GM23338 (cell line): ENCODE data around the gene TMEM53. TPM values are rescaled to one million over a fixed set of nuclear protein-coding genes. Genes with fewer than 3 reads are reported as not detected.

Experiments
- ATAC-seq: fragments of 200-7000 bp; cut with Tn5 transposase; 3 replicates; pipeline ENCODE4 v1.9.1; 2020
- DNase-seq: peaks from one replicate; pipeline ENCODE4 v3.0.0-alpha.2; 2015; ENCODE audit warnings: low spot score
- H2AFZ ChIP-seq: fragments of 200-600 bp; sonication (generic); 2 replicates; pipeline ENCODE4 v1.8.0; 2016; ENCODE audit warnings: antibody characterized with exemption, mild to moderate bottlenecking, moderate library complexity
- H3F3A ChIP-seq: fragments of 200-600 bp; sonication (generic); replicated peaks from 2 replicates; pipeline ENCODE4 v1.8.0; 2017; ENCODE audit warnings: antibody characterized with exemption, mixed run types, low read depth
- H3K27ac ChIP-seq: fragments of 200-600 bp; sonication (generic); 2 replicates; pipeline ENCODE4 v1.6.1; 2016; ENCODE audit warnings: low read depth
- H3K27me3 ChIP-seq: fragments of 200-600 bp; sonication (generic); 2 replicates; pipeline ENCODE4 v1.8.0; 2016; ENCODE audit warnings: mild to moderate bottlenecking, mixed run types, moderate library complexity; ENCODE audit not compliant: insufficient read depth
- H3K36me3 ChIP-seq: fragments of 200-600 bp; sonication (generic); 2 replicates; pipeline ENCODE4 v1.8.0; 2016; ENCODE audit warnings: mild to moderate bottlenecking; ENCODE audit not compliant: insufficient read depth
- H3K4me1 ChIP-seq: fragments of 200-600 bp; sonication (generic); 2 replicates; pipeline ENCODE4 v1.8.0; 2016; ENCODE audit warnings: mild to moderate bottlenecking, moderate library complexity; ENCODE audit not compliant: insufficient read depth
- H3K4me2 ChIP-seq: fragments of 200-600 bp; sonication (generic); 2 replicates; pipeline ENCODE4 v1.7.1; 2017; ENCODE audit warnings: mixed run types
- H3K4me3 ChIP-seq: fragments of 200-600 bp; sonication (generic); 2 replicates; pipeline ENCODE4 v1.6.1; 2016; ENCODE audit warnings: mixed run types
- H3K79me2 ChIP-seq: fragments of 200-600 bp; sonication (generic); replicated peaks from 2 replicates; pipeline ENCODE4 v1.8.0; 2017; ENCODE audit warnings: mild to moderate bottlenecking; ENCODE audit not compliant: insufficient read depth
- H3K9me2 ChIP-seq: fragments of 200-600 bp; sonication (generic); 2 replicates; pipeline ENCODE4 v1.8.0; 2017; ENCODE audit not compliant: insufficient read depth
- H4K20me1 ChIP-seq: fragments of 200-600 bp; sonication (generic); replicated peaks from 2 replicates; pipeline ENCODE4 v1.8.0; 2017; ENCODE audit warnings: mild to moderate bottlenecking; ENCODE audit not compliant: insufficient read depth
- H3K27ac Mint-ChIP-seq: 2 replicates; pipeline ENCODE4 v1.8.0; 2020; ENCODE audit warnings: inconsistent platforms, mild to moderate bottlenecking, moderate library complexity, mixed read lengths
- H3K27me3 Mint-ChIP-seq: 3 replicates; pipeline ENCODE4 v1.8.0; 2022; ENCODE audit warnings: low read depth, mild to moderate bottlenecking, moderate library complexity, mixed read lengths, inconsistent platforms; ENCODE audit not compliant: insufficient read depth, poor library complexity
- H3K36me3 Mint-ChIP-seq: 3 replicates; pipeline ENCODE4 v1.8.0; 2021; ENCODE audit warnings: low read depth, mild to moderate bottlenecking, inconsistent platforms, moderate library complexity, mixed read lengths
- H3K4me1 Mint-ChIP-seq: 3 replicates; pipeline ENCODE4 v1.8.0; 2020; ENCODE audit warnings: mild to moderate bottlenecking, inconsistent platforms, mixed read lengths
- H3K4me3 Mint-ChIP-seq: 3 replicates; pipeline ENCODE4 v1.8.0; 2021; ENCODE audit warnings: moderate library complexity, mild to moderate bottlenecking, inconsistent platforms, mixed read lengths
- H3K9me3 Mint-ChIP-seq: 3 replicates; pipeline ENCODE4 v1.8.0; 2020; ENCODE audit warnings: moderate library complexity, mild to moderate bottlenecking, inconsistent platforms, mixed read lengths
- CREB1 ChIP-seq: fragments of 250-450 bp; sonication (Bioruptor Pico); IDR thresholded peaks from 2 replicates; pipeline ENCODE4 v1.5.0; 2020; ENCODE audit warnings: low read depth, mild to moderate bottlenecking, moderate library complexity
- CTCF ChIP-seq, 2 experiments: fragments of 200-600 bp in 1 of 2; sonication (generic) in 1 of 2; conservative IDR thresholded peaks; 2 replicates each; pipeline versions ENCODE4 v1.5.1 to v1.6.1; 2016 to 2017; ENCODE audit warnings: antibody characterized with exemption in 2 of 2, low read depth in 2 of 2, mild to moderate bottlenecking in 2 of 2, moderate library complexity in 1 of 2
- ETS1 ChIP-seq: IDR thresholded peaks from 2 replicates; pipeline ENCODE4 v1.6.1; 2016; ENCODE audit warnings: antibody characterized with exemption
- EZH2 ChIP-seq: fragments of 200-600 bp; sonication (generic); IDR thresholded peaks from one replicate; pipeline ENCODE4 v1.8.0; 2017; ENCODE audit warnings: antibody characterized with exemption, mild to moderate bottlenecking, low read depth; ENCODE audit not compliant: unreplicated experiment
- EZH2phosphoT487 ChIP-seq: fragments of 200-600 bp; sonication (generic); IDR thresholded peaks from one replicate; pipeline ENCODE4 v1.8.1; 2018; ENCODE audit warnings: antibody characterized with exemption; ENCODE audit not compliant: unreplicated experiment
- JUNB ChIP-seq: IDR thresholded peaks from one replicate; pipeline ENCODE4 v1.6.1; 2016; ENCODE audit warnings: antibody characterized with exemption; ENCODE audit not compliant: unreplicated experiment
- NANOG ChIP-seq: IDR thresholded peaks from 2 replicates; pipeline ENCODE4 v1.6.1; 2016; ENCODE audit warnings: antibody characterized with exemption, borderline replicate concordance
- POLR2AphosphoS5 ChIP-seq: IDR thresholded peaks from 2 replicates; pipeline ENCODE4 v1.6.1; 2016; ENCODE audit warnings: antibody characterized with exemption, low read depth
- REST ChIP-seq: IDR thresholded peaks from one replicate; pipeline ENCODE4 v1.6.1; 2018; ENCODE audit warnings: antibody characterized with exemption; ENCODE audit not compliant: unreplicated experiment
- STAT1 ChIP-seq: IDR thresholded peaks from one replicate; pipeline ENCODE4 v1.6.1; 2016; ENCODE audit warnings: antibody characterized with exemption; ENCODE audit not compliant: unreplicated experiment
- ZNF114 ChIP-seq: fragments of 250-450 bp; sonication (Bioruptor Pico); IDR thresholded peaks from 2 replicates; pipeline ENCODE4 v1.5.0; 2020; ENCODE audit warnings: mild to moderate bottlenecking, moderate library complexity
- ZNF331 ChIP-seq: fragments of 250-450 bp; sonication (Bioruptor Pico); IDR thresholded peaks from 2 replicates; pipeline ENCODE4 v1.5.0; 2020; ENCODE audit warnings: low read depth, mild to moderate bottlenecking, moderate library complexity
- ZNF462 ChIP-seq: fragments of 250-450 bp; sonication (Bioruptor Pico); IDR thresholded peaks from 2 replicates; pipeline ENCODE4 v1.5.0; 2020; ENCODE audit warnings: mild to moderate bottlenecking, moderate library complexity
- polyA plus RNA-seq: library from polyadenylated mRNA; unstranded; fragments of >200 nt; fragmentation: Nextera tagmentation; extraction: Ambion mirVana; gene quantifications from 2 replicates; pipeline ENCODE4 v1.2.1, GENCODE V29; 2016
- total RNA-seq: library from RNA; depleted of rRNA; stranded (reverse); fragments of >200 nt; shearing (Covaris generic); gene quantifications from 2 replicates; pipeline ENCODE4 v1.2.3, GENCODE V29; 2014

The TMEM53 gene
- total and polyA plus RNA-seq, 2 experiments from 2014 or later = 15.4 to 20.8 TPM

GRCh38 chr1:44679468-44679867 lies 5.2 kb upstream of the TMEM53 start:
- H3K4me3 Mint-ChIP-seq = no peak overlapping the region
- peaks cover 24% of the 10 kb centered on the region for H3K4me1 Mint-ChIP-seq
- Histone ChIP-seq H3K4me1 (peaks cover 27% of the 10 kb centered on the region), H3K4me2 (no peak overlapping the region), H2AFZ (no peak overlapping the region), H3K27ac (no peak overlapping the region), H3K27me3 (no peaks in the 10 kb centered on the region), H3K9me2 (no peaks in the 10 kb centered on the region), H4K20me1 (peaks cover 3% of the 10 kb centered on the region; the same call in 1 of the 2 replicates), H3K4me3 (no peak overlapping the region), H3K79me2 (no peaks in the 10 kb centered on the region), H3K36me3 (no peaks in the 10 kb centered on the region), H3F3A (0 out of 2 replicates have a peak, but pooled peaks cover 6% of the 10 kb centered on the region)
- DNase-seq (no peak), ATAC-seq (no peak)
- H3K27ac Mint-ChIP-seq = no peak overlapping the region
- peaks cover 9% of the 10 kb centered on the region for H3K27me3 Mint-ChIP-seq
- no peak for TF ChIP-seq ETS1
- TF ChIP-seq EZH2phosphoT487 = no peak
- no peak for TF ChIP-seq ZNF331 (CRISPR knock-in tag)
- no peak for TF ChIP-seq NANOG
- TF ChIP-seq POLR2AphosphoS5 = no peak
- no peak for TF ChIP-seq CTCF (conservative IDR thresholded peaks at IDR 0.05; ENCODE audit: low read depth in 2 of 2)
- no peak for TF ChIP-seq JUNB
- no peak for TF ChIP-seq EZH2
- no peak for TF ChIP-seq ZNF462 (CRISPR knock-in tag)
- TF ChIP-seq REST = no peak
- no peak for TF ChIP-seq CREB1
- TF ChIP-seq STAT1 = no peak
- TF ChIP-seq ZNF114 (CRISPR knock-in tag) = no peak
- no peaks in the 10 kb centered on the region for H3K9me3 Mint-ChIP-seq
- H3K36me3 Mint-ChIP-seq = no peaks in the 10 kb centered on the region; the same call in 2 of the 3 replicates
